Natural killer cell (primary cell): ENCODE measurements around the gene RBM20. TPM values are rescaled to one million over a fixed set of nuclear protein-coding genes. Genes with fewer than 3 reads are reported as not detected.

Experiments
- ATAC-seq, 3 donors: fragments of 150-1000 bp in 2 of 3; fragments of 200-7000 bp in 1 of 3; cut with Tn5 transposase; 1 replicate in 1 of 3; 2 replicates in 2 of 3; pipeline ENCODE4 v1.10.0; 2021; ENCODE audit warnings: mild to moderate bottlenecking in 2 of 3, moderate library complexity in 2 of 3
- DNase-seq, 2 donors: peaks; one replicate each; pipeline versions ENCODE4 v3.0.0 to v3.0.0-alpha.2; 2013 to 2021; ENCODE audit warnings: mixed read lengths in 1 of 2
- H3K27ac ChIP-seq: one replicate; pipeline ENCODE4 v1.5.1; 2013; ENCODE audit warnings: mild to moderate bottlenecking, low read length
- H3K27me3 ChIP-seq: one replicate; pipeline ENCODE4 v1.6.1; 2013; ENCODE audit warnings: low read length; ENCODE audit not compliant: control insufficient read depth, insufficient read depth
- H3K36me3 ChIP-seq: one replicate; pipeline ENCODE4 v1.6.1; 2013; ENCODE audit warnings: low read length; ENCODE audit not compliant: control insufficient read depth, insufficient read depth
- H3K4me1 ChIP-seq: one replicate; pipeline ENCODE4 v1.6.1; 2013; ENCODE audit warnings: low read length; ENCODE audit not compliant: control insufficient read depth, insufficient read depth
- H3K4me3 ChIP-seq: one replicate; pipeline ENCODE4 v1.5.1; 2013; ENCODE audit warnings: low read length
- H3K9me3 ChIP-seq: one replicate; pipeline ENCODE4 v1.6.1; 2013; ENCODE audit warnings: low read length; ENCODE audit not compliant: control insufficient read depth, insufficient read depth
- H3K27ac Mint-ChIP-seq, 2 donors: one replicate each; pipeline ENCODE4 v1.8.0; 2022; ENCODE audit warnings: mild to moderate bottlenecking in 2 of 2, mixed read lengths in 2 of 2, moderate library complexity in 1 of 2
- H3K27me3 Mint-ChIP-seq, 2 donors: one replicate each; pipeline ENCODE4 v1.8.0; 2022; ENCODE audit warnings: low read depth in 2 of 2, mixed read lengths in 2 of 2
- H3K36me3 Mint-ChIP-seq: one replicate; pipeline ENCODE4 v1.8.0; 2022; ENCODE audit warnings: mixed read lengths
- H3K4me1 Mint-ChIP-seq, 2 donors: one replicate each; pipeline ENCODE4 v1.8.0; 2022; ENCODE audit warnings: mixed read lengths in 2 of 2
- H3K4me3 Mint-ChIP-seq: one replicate; pipeline ENCODE4 v1.8.0; 2022; ENCODE audit warnings: mild to moderate bottlenecking, moderate library complexity, mixed read lengths
- H3K9me3 Mint-ChIP-seq, 2 donors: one replicate each; pipeline ENCODE4 v1.8.0; 2022; ENCODE audit warnings: mixed read lengths in 2 of 2
- WGBS: methylation state at CpG from one replicate; pipeline ENCODE4 v1.1.7; 2013; ENCODE audit warnings: missing lambda C conversion rate; ENCODE audit not compliant: insufficient coverage; 5-methylcytosine and 5-hydroxymethylcytosine counted together
- intact Hi-C: fragments of 100-400 bp; cut with micrococcal nuclease; formaldehyde crosslinking; loops from one replicate; pipeline ENCODE4 v1.14.2; 2022
- total RNA-seq, 4 donors: library from RNA; stranded (reverse); fragments of 120-200 nt in 1 of 4; gene quantifications; one replicate each; pipeline versions ENCODE4 v1.2.3 to v1.2.4, GENCODE V29; 2013 to 2022
- TF ChIP-seq, protein P1 (sequence below): fragments of 200-600 bp; IDR thresholded peaks from one replicate; pipeline ENCODE4 v1.8.0; 2022; ENCODE audit warnings: antibody characterized with exemption

RBM20 gene
- total RNA-seq, 3 donors from 2014 or later (not counting 1 experiment from before 2014, with no cell fraction given) = 0.35 TPM; not detected in 2

DNA sequence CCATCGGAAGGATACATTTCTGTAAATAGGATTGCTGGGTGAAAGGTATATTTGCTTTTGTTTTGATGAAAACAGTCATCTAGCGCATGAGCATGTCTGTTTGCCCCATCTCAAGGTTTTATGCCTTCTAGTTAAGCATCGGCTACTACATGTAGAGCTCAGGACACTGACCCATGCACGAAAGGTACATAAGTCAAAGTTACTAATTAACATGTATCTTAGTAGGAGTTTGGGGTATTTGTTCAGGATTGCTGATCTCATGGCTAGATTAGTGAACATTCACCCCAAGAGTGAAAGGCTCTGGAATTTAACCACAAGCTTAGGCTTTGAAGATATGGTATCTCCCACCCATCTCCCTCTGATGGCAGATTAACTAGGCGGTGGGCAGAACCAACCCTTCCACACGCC is 91.5 kb downstream of the RBM20 start:
- intact Hi-C loops = no loop called here
- peaks cover 2% of the 10 kb centered on the region for H3K27me3 ChIP-seq
- 94% methylated on average over 6 of the region's 6 CpGs for WGBS
- no peak overlapping the region for H3K4me3 ChIP-seq
- TF ChIP-seq, protein P1, sequence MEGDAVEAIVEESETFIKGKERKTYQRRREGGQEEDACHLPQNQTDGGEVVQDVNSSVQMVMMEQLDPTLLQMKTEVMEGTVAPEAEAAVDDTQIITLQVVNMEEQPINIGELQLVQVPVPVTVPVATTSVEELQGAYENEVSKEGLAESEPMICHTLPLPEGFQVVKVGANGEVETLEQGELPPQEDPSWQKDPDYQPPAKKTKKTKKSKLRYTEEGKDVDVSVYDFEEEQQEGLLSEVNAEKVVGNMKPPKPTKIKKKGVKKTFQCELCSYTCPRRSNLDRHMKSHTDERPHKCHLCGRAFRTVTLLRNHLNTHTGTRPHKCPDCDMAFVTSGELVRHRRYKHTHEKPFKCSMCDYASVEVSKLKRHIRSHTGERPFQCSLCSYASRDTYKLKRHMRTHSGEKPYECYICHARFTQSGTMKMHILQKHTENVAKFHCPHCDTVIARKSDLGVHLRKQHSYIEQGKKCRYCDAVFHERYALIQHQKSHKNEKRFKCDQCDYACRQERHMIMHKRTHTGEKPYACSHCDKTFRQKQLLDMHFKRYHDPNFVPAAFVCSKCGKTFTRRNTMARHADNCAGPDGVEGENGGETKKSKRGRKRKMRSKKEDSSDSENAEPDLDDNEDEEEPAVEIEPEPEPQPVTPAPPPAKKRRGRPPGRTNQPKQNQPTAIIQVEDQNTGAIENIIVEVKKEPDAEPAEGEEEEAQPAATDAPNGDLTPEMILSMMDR = no peak
- DNase-seq (no peak), ATAC-seq (no peak)
- Mint-ChIP-seq H3K27me3 (peaks cover 26 to 46% of the 10 kb centered on the region in 2 donors), H3K4me3 (no peak overlapping the region), H3K27ac (no peak overlapping the region), H3K36me3 (no peaks in the 10 kb centered on the region), H3K9me3 (no peaks in the 10 kb centered on the region), H3K4me1 (peaks cover 0 to 8% of the 10 kb centered on the region in 2 donors)
- H3K27ac ChIP-seq = no peak overlapping the region
- no peaks in the 10 kb centered on the region for H3K9me3 ChIP-seq
- H3K36me3 ChIP-seq = no peaks in the 10 kb centered on the region
- H3K4me1 ChIP-seq = no peaks in the 10 kb centered on the region

DNA sequence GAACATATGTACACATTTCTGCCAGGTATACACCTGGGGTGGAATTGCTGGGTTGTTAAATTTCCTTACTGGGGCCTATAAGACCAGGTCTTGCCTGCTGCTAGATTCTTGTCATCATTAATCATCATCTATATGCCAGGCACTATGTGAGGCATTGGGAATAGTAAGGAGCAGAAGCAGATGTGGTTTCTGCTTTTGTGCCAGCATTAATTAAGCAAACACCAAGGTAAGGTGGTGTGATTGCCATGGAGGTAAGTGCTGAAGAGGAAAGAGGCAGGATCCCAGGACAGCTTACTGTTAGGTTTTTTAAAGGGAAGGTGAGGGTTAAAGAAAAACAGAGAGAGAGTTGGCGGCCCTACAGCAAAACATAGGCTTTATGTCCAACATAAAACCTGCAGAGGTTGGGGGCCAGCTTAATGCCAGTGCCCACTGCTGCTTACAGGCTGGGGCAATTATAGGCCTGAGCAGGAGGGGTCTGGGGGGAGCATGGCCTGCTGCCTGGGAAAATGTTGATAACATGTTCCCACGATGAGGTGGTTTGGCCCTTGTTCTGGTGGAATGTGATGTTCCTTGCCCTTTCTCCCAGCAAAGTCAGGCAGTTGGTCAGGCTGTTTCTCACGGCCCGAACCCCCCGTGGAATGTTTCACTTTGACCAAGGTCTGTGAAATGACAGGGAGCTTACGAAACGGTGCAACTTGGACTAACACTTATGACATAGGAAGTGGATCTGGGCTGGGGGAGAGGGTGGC is 93.9 kb downstream of the RBM20 start:
- no peaks in the 10 kb centered on the region for H3K9me3 ChIP-seq
- TF ChIP-seq, protein P1 = no peak
- ATAC-seq = no peak
- 75% methylated on average over 7 of the region's 7 CpGs for WGBS
- DNase-seq = no peak
- no peaks in the 10 kb centered on the region for H3K27me3 ChIP-seq
- H3K27me3 Mint-ChIP-seq = peaks cover 9 to 35% of the 10 kb centered on the region in 2 donors
- H3K9me3 Mint-ChIP-seq = no peaks in the 10 kb centered on the region
- no peak overlapping the region for H3K4me3 ChIP-seq
- no peak overlapping the region for H3K27ac Mint-ChIP-seq
- H3K27ac ChIP-seq = no peak overlapping the region
- peaks cover 0 to 8% of the 10 kb centered on the region in 2 donors for H3K4me1 Mint-ChIP-seq
- H3K4me3 Mint-ChIP-seq = no peak overlapping the region
- no peaks in the 10 kb centered on the region for H3K36me3 ChIP-seq
- no peaks in the 10 kb centered on the region for H3K36me3 Mint-ChIP-seq
- intact Hi-C loops = no loop called here
- no peaks in the 10 kb centered on the region for H3K4me1 ChIP-seq

DNA sequence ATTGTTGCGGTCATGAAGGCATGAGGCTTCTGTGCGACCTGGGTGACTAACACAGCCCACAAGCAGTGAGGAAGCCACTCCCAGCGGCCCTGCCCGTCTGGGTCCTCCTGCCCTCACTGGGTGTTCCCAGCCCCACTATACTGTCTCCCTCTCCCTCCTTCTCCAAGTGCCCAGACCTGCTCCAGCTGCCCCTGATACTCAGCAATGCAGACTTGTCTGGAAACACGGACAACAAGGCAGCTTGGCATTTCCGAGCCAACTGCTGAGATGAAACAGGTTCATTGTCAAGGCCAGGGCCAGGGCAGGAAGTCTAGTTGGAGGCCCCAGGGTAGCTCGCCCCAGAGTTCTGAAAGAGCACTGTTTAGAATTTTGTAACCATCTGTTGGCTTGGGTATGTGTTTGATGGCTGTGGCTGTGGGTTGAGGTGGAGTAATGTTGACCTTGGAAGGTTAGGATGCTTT is 95.7 kb downstream of the RBM20 start:
- no peak overlapping the region for H3K27ac Mint-ChIP-seq
- peaks cover 1 to 29% of the 10 kb centered on the region in 2 donors for H3K27me3 Mint-ChIP-seq
- peaks cover 0 to 8% of the 10 kb centered on the region in 2 donors for H3K4me1 Mint-ChIP-seq
- H3K4me3 Mint-ChIP-seq = no peak overlapping the region
- Histone ChIP-seq H3K27me3 (no peaks in the 10 kb centered on the region), H3K4me1 (no peaks in the 10 kb centered on the region), H3K9me3 (no peaks in the 10 kb centered on the region), H3K36me3 (no peaks in the 10 kb centered on the region), H3K4me3 (no peak overlapping the region), H3K27ac (no peak overlapping the region)
- 65% methylated on average over 7 of the region's 7 CpGs for WGBS
- H3K9me3 Mint-ChIP-seq = no peaks in the 10 kb centered on the region
- intact Hi-C loops = no loop called here
- TF ChIP-seq, protein P1 = no peak
- H3K36me3 Mint-ChIP-seq = no peaks in the 10 kb centered on the region
- no peak for DNase-seq
- ATAC-seq = peak in 1 of 3 donors; percentile 40
